Adipose tissue (tissue), 3 donors: ENCODE measurements around the gene MYZAP. TPM values are rescaled to one million over a fixed set of nuclear protein-coding genes. Genes with fewer than 3 reads are reported as not detected.
"Not testable (repeated sequence)": the region's sequence is repeated elsewhere in the genome, so short reads cannot be mapped to it uniquely, and the experiment has no call there.

Source experiments
- H3K27ac ChIP-seq: one replicate; pipeline ENCODE4 v1.5.1; 2013; ENCODE audit warnings: low read depth, low read length
- WGBS, 3 donors: extraction: QIAGEN DNeasy Blood & Tissue Kit; methylation state at CpG; one replicate each; pipeline ENCODE4 v1.1.7; 2013; 5-methylcytosine and 5-hydroxymethylcytosine counted together
- polyA plus RNA-seq, 3 donors: library from polyadenylated mRNA; stranded (reverse); fragments of 200-250 nt; gene quantifications; one replicate each; pipeline ENCODE4 v1.2.3, GENCODE V29; 2013
- donor health status: healthy with polysubstance abuse.
- donor health status: Bipolar disorder and iron deficiency.
- donor health status: healthy.

The MYZAP gene
- polyA plus RNA-seq, 3 donors, result 8.1 to 62.3 (median 22.4) TPM

DNA sequence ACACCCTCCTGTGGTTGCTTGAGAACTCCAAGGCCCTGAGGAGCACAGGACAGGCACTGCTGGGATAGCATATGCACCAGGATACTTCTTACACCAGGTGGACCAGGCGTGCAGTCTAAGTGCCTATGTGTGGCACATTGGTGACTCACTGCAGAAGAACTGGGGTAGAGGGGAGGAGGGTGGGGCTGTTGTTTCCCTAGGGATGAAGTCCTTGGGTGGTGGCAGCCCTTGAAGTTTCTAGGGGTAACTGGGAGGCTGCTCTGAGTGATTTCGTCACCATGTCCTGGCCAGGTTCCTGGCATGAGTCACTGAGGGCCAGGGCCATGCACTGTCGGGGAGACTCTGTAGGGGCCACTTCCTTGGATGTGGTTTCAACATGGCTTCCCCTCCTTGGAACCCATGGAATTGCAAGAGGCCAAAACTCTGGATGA is 15.9 kb downstream of the MYZAP start:
- WGBS, 3 donors, result 54 to 76% (median 55%) methylated on average over 3 of the region's 3 CpGs
- no peak overlapping the region for H3K27ac ChIP-seq

DNA sequence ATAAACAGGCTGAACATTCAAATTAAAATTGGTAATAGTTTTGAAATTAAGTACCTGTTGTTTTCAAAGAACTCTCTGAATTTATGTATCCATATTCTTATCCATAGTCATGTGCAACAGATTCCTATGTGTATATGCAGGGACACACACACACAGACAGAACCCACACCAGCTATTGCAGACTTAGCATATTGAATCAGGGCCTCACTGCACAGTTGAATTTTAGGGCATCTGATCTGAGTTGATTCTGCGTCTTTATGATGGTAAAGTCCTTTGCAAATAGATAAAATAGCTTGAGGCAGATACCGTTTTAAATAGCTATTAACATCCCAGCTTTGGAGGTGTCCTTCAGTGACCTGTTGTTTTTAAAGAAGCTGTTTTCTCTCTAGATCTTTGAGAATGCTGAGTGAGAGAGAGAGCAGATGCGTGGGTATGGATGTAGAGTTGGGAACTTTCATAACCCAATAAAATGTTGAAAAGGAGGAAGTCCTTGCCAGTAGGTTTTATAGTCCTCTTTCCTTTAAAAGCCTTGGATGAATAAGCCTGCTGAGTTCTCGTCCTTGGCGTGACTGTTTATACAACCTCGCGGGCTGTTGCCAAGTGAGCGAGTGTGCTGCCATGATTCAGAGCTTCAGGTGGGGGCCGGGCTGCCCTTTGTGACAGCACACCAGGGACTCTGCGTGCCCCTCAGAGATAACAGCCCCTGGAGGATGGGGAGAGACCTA is 18.3 kb downstream of the MYZAP start:
- 32 to 71% (median 63%) methylated on average over 10 of the region's 10 CpGs for WGBS, 3 donors
- H3K27ac ChIP-seq, result no peak overlapping the region

GRCh38 chr15:57611123-57611522 is 19.4 kb downstream of the MYZAP start:
- H3K27ac ChIP-seq, result no peak overlapping the region

GRCh38 chr15:57611938-57612337 is 20.2 kb downstream of the MYZAP start:
- WGBS, 3 donors, result 14 to 55% (median 37%) methylated on average over 3 of the region's 3 CpGs
- no peak overlapping the region for H3K27ac ChIP-seq

More at GRCh38 chr15:57611123-57611522, 19.4 kb downstream of the MYZAP start:
- WGBS, 3 donors, result 35 to 86% (median 80%) methylated on average over 7 of the region's 7 CpGs

DNA sequence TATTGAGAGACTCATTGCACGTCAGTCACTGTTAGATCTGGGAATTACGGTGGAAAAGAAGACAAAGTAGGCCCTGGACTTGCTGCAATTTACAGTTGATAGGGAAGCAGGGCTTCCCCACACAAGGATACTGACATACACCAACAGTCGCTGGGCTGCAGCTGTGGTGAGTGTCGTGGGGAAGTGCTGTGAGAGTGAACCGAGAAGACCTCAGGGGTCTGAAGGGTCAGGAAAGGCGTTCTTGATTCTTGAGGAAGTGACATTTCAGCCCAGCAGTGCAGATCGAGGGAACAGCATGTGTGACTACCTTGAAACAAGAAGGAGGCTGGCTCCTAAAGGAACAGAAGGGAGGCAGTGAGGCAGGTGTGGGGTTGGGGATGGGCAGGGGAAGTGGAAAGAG is 22.5 kb downstream of the MYZAP start:
- no peak overlapping the region for H3K27ac ChIP-seq
- WGBS, 3 donors, result 63 to 77% (median 72%) methylated on average over 7 of the region's 7 CpGs

GRCh38 chr15:57615951-57616496 is 24.3 kb downstream of the MYZAP start:
- H3K27ac ChIP-seq, result not testable (repeated sequence)
- WGBS, 3 donors, result 87 to 94% (median 91%) methylated on average over 8 of the region's 8 CpGs

DNA sequence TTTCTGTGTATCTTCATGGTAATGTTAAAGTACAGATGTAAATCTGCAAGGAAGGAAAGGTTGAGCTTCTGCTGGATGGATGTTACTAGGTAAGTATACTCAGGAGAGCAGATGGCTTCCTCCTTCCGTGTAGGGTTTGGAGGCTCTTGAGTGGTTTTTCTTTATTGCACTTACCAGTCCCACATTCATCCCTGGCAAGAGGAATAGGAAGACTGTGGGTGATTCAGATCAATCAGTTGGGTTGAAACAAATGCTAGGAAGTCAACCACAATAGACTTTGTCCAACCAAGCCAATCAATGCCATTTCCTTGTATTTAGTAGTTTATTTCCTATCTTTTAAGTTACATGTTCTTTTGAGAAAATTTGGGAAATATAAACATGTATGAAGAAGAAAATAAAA is 26.6 kb downstream of the MYZAP start:
- WGBS, 3 donors, result 75 to 89% (median 80%) methylated on average over 1 of the region's 1 CpG

DNA sequence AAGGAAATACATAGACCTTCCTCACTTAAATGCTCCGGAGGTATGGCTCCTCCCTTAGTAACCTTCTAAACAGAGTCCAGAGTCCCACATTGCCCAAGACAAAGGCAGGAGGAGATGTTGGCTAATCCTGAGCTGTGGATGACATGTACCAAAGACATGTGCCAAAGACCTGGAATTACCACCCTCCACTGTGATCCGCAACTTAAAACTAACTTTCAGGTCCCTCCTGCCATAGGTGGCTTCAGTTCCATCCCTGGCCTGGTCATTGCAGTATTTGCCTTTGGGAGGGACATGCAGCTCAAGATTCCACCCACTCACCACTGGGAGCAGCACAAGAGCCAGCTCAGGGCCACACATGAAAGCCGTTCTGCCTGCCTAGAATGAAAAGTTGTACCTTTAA is 28.0 kb downstream of the MYZAP start:
- WGBS, 3 donors, result 76 to 85% (median 85%) methylated on average over 3 of the region's 3 CpGs
- H3K27ac ChIP-seq, result no peak overlapping the region

More for the DNA sequence above, 26.6 kb downstream of the MYZAP start:
- H3K27ac ChIP-seq, result no peak overlapping the region

GRCh38 chr15:57624730-57625129 is 33.0 kb downstream of the MYZAP start:
- WGBS, 3 donors, result 85 to 96% (median 93%) methylated on average over 4 of the region's 4 CpGs
- no peak overlapping the region for H3K27ac ChIP-seq

GRCh38 chr15:57625703-57626448 is 34.2 kb downstream of the MYZAP start:
- H3K27ac ChIP-seq, result no peak overlapping the region
- WGBS, 3 donors, result 63 to 67% (median 63%) methylated on average over 10 of the region's 10 CpGs

DNA sequence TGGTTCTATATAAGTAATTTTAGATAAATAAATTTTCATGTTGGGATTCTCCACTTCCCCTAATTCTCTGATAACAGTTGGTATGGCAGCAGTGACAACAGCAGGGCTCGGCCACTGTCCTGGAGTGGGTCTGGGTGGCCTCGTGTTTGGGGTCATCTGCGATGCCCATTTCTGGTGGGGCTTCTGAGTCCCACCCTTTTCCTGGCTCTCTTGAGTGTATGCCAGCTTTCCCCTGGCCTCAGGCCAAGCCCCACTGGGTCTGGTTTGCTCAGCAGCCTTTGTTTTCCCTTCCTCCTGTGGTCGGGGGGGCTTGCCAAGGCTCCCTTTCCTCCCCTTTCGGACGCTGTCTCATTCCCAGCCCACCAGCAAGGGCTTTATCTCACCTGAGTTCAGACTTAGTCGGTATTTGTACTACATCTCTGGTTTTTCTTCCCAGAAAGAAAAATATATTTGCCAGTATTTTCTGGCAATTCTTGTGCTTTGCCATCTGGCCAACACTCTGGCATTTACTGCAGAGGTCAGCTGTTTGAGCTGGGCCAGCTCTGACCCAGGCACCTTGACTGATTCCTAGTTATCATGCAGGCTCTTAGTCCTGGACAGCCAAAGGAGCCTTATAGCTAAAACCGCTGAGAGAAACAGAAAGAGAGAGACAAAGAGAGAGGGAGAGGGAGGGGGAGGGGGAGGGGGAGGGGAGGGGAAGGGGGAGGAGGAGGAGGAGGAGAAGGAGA is 35.2 kb downstream of the MYZAP start:
- H3K27ac ChIP-seq, result no peak overlapping the region
- 27 to 58% (median 39%) methylated on average over 7 to 8 of the region's 8 CpGs for WGBS, 3 donors

GRCh38 chr15:57631386-57632110 is 39.8 kb downstream of the MYZAP start:
- WGBS, 3 donors, result 52 to 87% (median 84%) methylated on average over 5 of the region's 5 CpGs
- H3K27ac ChIP-seq, result no peak overlapping the region

- no peak overlapping the region for H3K27ac ChIP-seq
- 91 to 93% (median 93%) methylated on average over 5 of the region's 5 CpGs for WGBS, 3 donors
Measured at GRCh38 chr15:57634290-57634689, 42.6 kb downstream of the MYZAP start.

GRCh38 chr15:57635300-57635909 is 43.7 kb downstream of the MYZAP start:
- WGBS, 3 donors, result 45 to 80% (median 72%) methylated on average over 7 of the region's 7 CpGs
- H3K27ac ChIP-seq, result no peak overlapping the region

DNA sequence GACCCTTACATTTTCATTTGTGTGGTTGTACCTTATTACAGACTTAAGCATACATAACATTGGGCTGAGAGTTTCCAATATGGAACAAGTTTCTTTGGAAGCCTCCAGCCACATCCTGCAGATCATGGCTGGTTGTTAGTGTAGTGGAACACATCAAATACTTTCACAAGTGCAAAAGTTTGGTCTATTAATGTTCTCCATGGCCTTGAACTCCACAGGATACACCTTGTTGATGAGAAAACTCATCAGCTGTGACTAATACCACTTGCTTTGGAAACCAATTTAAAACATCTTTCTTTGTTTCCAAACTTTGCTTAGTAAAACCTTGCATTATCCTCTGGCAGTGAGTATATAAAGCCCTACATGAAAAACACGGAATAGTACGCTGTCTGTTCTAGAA is 46.1 kb downstream of the MYZAP start:
- no peak overlapping the region for H3K27ac ChIP-seq
- WGBS, 3 donors, result 83 to 90% (median 83%) methylated on average over 2 of the region's 2 CpGs

DNA sequence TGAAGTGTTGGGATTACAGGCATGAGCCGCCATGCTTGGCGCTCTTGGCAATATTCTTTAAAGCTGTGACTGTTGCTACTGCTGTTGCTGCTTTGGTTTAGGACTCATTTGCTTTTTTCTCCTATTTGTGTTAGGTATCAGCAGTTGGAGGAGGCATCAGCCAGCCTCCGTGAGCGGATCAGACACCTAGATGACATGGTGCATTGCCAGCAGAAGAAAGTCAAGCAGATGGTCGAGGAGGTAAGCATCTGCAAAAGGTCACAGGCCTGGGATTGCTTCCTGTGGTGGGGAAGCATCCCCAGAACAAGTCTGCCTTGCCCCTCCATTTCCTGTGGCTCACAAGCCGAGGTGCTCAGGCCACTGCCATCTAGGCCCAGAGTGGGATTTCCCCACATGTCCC is 47.6 kb downstream of the MYZAP start:
- WGBS, 3 donors, result 80 to 82% (median 82%) methylated on average over 6 of the region's 6 CpGs
- H3K27ac ChIP-seq, result no peak overlapping the region

GRCh38 chr15:57640930-57641682 is 49.4 kb downstream of the MYZAP start:
- H3K27ac ChIP-seq, result no peak overlapping the region
- WGBS, 3 donors, result 62 to 68% (median 65%) methylated on average over 8 of the region's 8 CpGs
